Pancreas (tissue), 10 donors: Measurements from ENCODE around the gene RFX3. TPM values are rescaled to one million over a fixed set of nuclear protein-coding genes. Genes with fewer than 3 reads are reported as not detected.

Experiments
- ATAC-seq, 4 donors: fragments of 200-7000 bp; cut with Tn5 transposase; one replicate each; pipeline versions ENCODE4 v1.8.0 to v1.9.1; 2020; ENCODE audit warnings: mild to moderate bottlenecking in 4 of 4, moderate library complexity in 4 of 4
- DNase-seq, 6 donors: peaks; one replicate each; pipeline ENCODE4 v3.0.0-alpha.2; 2020
- FAIRE-seq: peaks from 2 replicates; lab custom pipeline; 2012; peaks lifted over from hg19 to GRCh38; lab: Jason Lieb, UNC
- H3K27ac ChIP-seq, 4 donors: fragments of 200-600 bp; sonication (generic); 1 replicate in 3 of 4; 2 replicates in 1 of 4; pipeline versions ENCODE4 v1.5.0 to v1.8.0; 2020
- H3K27me3 ChIP-seq, 4 donors: fragments of 200-600 bp; one replicate each; pipeline ENCODE4 v1.8.0; 2021
- H3K36me3 ChIP-seq, 3 donors: fragments of 200-600 bp; sonication (generic) in 1 of 3; one replicate each; pipeline versions ENCODE4 v1.5.0 to v1.8.0; 2020 to 2021
- H3K4me1 ChIP-seq, 3 donors: fragments of 200-600 bp; one replicate each; pipeline ENCODE4 v1.8.0; 2021
- H3K4me3 ChIP-seq, 4 donors: fragments of 200-600 bp; sonication (generic) in 2 of 4; one replicate each; pipeline versions ENCODE4 v1.5.0 to v1.8.0; 2020 to 2021
- H3K9me3 ChIP-seq, 4 donors: fragments of 200-600 bp; one replicate each; pipeline ENCODE4 v1.8.0; 2021
- WGBS, 2 donors: extraction: QIAGEN DNeasy Blood & Tissue Kit; methylation state at CpG; one replicate each; pipeline ENCODE4 v1.1.7; 2013; 5-methylcytosine and 5-hydroxymethylcytosine counted together
- intact Hi-C, 3 donors: fragments of 100-400 bp; cut with DNase I; formaldehyde crosslinking; loops; one replicate each; pipeline versions ENCODE4 v1.11.1 to v1.14.2; 2022
- polyA plus RNA-seq, 2 donors: library from polyadenylated mRNA; stranded (reverse); fragments of 200-250 nt; gene quantifications; one replicate each; pipeline ENCODE4 v1.2.3, GENCODE V29; 2013
- total RNA-seq, 6 donors: library from RNA; stranded (reverse); fragmentation: NEBNext Ultra II Directional in 4 of 6; extraction: Animal tissue kit (Norgen Biotek cat#: 25700) in 4 of 6; gene quantifications; one replicate each; pipeline versions ENCODE4 v1.2.1 to v1.2.4, GENCODE V29; 2021 to 2023
- TF ChIP-seq, protein P1 (sequence below), 4 donors: fragments of 200-600 bp; sonication (generic) in 3 of 4; IDR thresholded peaks; one replicate each; pipeline versions ENCODE4 v1.5.0 to v1.8.0; 2021; ENCODE audit warnings: antibody characterized with exemption in 4 of 4
- donor health status: healthy with polysubstance abuse.
- donor health status: DM: no; HTN: no; CAD: no; lungs with moderate emphysema.
- donor health status: DM: no; HTN: no; CAD: no.
- donor health status: control.
- donor health status: control.
- donor health status: Bipolar disorder and iron deficiency.
- donor health status: DM: yes; HTN: yes; CAD: no.
- donor health status: DM: no; HTN: no; CAD: no.
- donor health status: DM: no; HTN: no; CAD: no.
- donor health status: DM: yes; HTN: yes; CAD: no.

The RFX3 gene
- total and polyA plus RNA-seq, 8 donors: 1.2 to 12.2 (median 5.0) TPM

GRCh38 chr9:3516667-3517330 lies 9.0 kb downstream of the RFX3 start:
- ATAC-seq (peak in 1 of 4 donors; percentile 29), FAIRE-seq (no peak), DNase-seq (no peak)
- Histone ChIP-seq H3K4me1 (peaks cover 0 to 3% (median 0%) of the 10 kb centered on the region in 3 donors), H3K9me3 (no peaks in the 10 kb centered on the region), H3K36me3 (no peaks in the 10 kb centered on the region), H3K27me3 (no peaks in the 10 kb centered on the region), H3K27ac (no peak overlapping the region), H3K4me3 (no peak overlapping the region)
- 90 to 92% methylated on average over 4 of the region's 4 CpGs for WGBS, 2 donors
- TF ChIP-seq, protein P1, sequence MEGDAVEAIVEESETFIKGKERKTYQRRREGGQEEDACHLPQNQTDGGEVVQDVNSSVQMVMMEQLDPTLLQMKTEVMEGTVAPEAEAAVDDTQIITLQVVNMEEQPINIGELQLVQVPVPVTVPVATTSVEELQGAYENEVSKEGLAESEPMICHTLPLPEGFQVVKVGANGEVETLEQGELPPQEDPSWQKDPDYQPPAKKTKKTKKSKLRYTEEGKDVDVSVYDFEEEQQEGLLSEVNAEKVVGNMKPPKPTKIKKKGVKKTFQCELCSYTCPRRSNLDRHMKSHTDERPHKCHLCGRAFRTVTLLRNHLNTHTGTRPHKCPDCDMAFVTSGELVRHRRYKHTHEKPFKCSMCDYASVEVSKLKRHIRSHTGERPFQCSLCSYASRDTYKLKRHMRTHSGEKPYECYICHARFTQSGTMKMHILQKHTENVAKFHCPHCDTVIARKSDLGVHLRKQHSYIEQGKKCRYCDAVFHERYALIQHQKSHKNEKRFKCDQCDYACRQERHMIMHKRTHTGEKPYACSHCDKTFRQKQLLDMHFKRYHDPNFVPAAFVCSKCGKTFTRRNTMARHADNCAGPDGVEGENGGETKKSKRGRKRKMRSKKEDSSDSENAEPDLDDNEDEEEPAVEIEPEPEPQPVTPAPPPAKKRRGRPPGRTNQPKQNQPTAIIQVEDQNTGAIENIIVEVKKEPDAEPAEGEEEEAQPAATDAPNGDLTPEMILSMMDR (IDR thresholded peaks at IDR 0.05): no peak
- intact Hi-C loops: no loop called here

- Histone ChIP-seq H3K4me3 (no peak overlapping the region), H3K27me3 (no peaks in the 10 kb centered on the region), H3K4me1 (peaks cover 0 to 3% (median 3%) of the 10 kb centered on the region in 3 donors), H3K27ac (no peak overlapping the region), H3K9me3 (no peaks in the 10 kb centered on the region), H3K36me3 (no peaks in the 10 kb centered on the region)
- TF ChIP-seq, protein P1 (IDR thresholded peaks at IDR 0.05): no peak
- 90 to 92% methylated on average over 3 of the region's 3 CpGs for WGBS, 2 donors
- ATAC-seq (no peak), DNase-seq (no peak), FAIRE-seq (no peak)
- intact Hi-C loops: no loop called here
Measured at GRCh38 chr9:3515405-3515804, 10.4 kb downstream of the RFX3 start.

GRCh38 chr9:3514786-3515185 lies 11.0 kb downstream of the RFX3 start:
- Histone ChIP-seq H3K36me3 (no peaks in the 10 kb centered on the region), H3K9me3 (no peaks in the 10 kb centered on the region), H3K4me3 (no peak overlapping the region), H3K27ac (no peak overlapping the region), H3K27me3 (no peaks in the 10 kb centered on the region), H3K4me1 (peaks cover 0 to 3% (median 3%) of the 10 kb centered on the region in 3 donors)
- FAIRE-seq (no peak), ATAC-seq (no peak), DNase-seq (no peak)
- WGBS, 2 donors: 94 to 96% methylated on average over 3 of the region's 3 CpGs
- TF ChIP-seq, protein P1 (IDR thresholded peaks at IDR 0.05): no peak
- intact Hi-C loops: no loop called here

GRCh38 chr9:3513265-3513818 lies 12.5 kb downstream of the RFX3 start:
- H3K27me3 ChIP-seq: no peaks in the 10 kb centered on the region
- no peak for FAIRE-seq
- H3K4me1 ChIP-seq: peaks cover 0 to 7% (median 0%) of the 10 kb centered on the region in 3 donors
- TF ChIP-seq, protein P1 (IDR thresholded peaks at IDR 0.05): no peak
- ATAC-seq: no peak
- no peak overlapping the region for H3K4me3 ChIP-seq
- no peak overlapping the region for H3K27ac ChIP-seq
- H3K36me3 ChIP-seq: no peaks in the 10 kb centered on the region
- intact Hi-C loops: no loop called here
- 88 to 95% methylated on average over 2 of the region's 2 CpGs for WGBS, 2 donors
- H3K9me3 ChIP-seq: no peaks in the 10 kb centered on the region
- DNase-seq: no peak

- Histone ChIP-seq H3K4me3 (no peak overlapping the region), H3K27me3 (no peaks in the 10 kb centered on the region), H3K36me3 (no peaks in the 10 kb centered on the region), H3K27ac (no peak overlapping the region), H3K4me1 (peaks cover 0 to 8% (median 6%) of the 10 kb centered on the region in 3 donors), H3K9me3 (no peaks in the 10 kb centered on the region)
- ATAC-seq (no peak), FAIRE-seq (no peak), DNase-seq (no peak)
- 45 to 53% methylated on average over 1 of the region's 1 CpG for WGBS, 2 donors
- intact Hi-C loops: no loop called here
- TF ChIP-seq, protein P1 (IDR thresholded peaks at IDR 0.05): no peak
Measured at GRCh38 chr9:3511551-3511950, 14.2 kb downstream of the RFX3 start.
